Activated T-helper 2 cell treated with anti-CD3 and anti-CD28 coated beads, Interferon-gamma antibody, Interleukin-2, Interleukin-4, amounts not matched to agents 10 μg/mL and 5 μg/mL and 100 μg/mL, durations not matched to agents 14 hours and 24 hours and 36 hours (primary cell): Measurements from ENCODE around the gene AREG. TPM values are rescaled to one million over a fixed set of nuclear protein-coding genes. Genes with fewer than 3 reads are reported as not detected.

Experiments used
- DNase-seq: peaks from one replicate; pipeline ENCODE4 v3.0.0; 2021; ENCODE audit warnings: low spot score
- H3K27ac Mint-ChIP-seq: one replicate; pipeline ENCODE4 v1.8.0; 2021; ENCODE audit warnings: mixed read lengths
- H3K27me3 Mint-ChIP-seq: one replicate; pipeline ENCODE4 v1.8.0; 2021; ENCODE audit warnings: low read depth, mixed read lengths
- H3K36me3 Mint-ChIP-seq: one replicate; pipeline ENCODE4 v1.8.0; 2021; ENCODE audit warnings: low read depth, mixed read lengths
- H3K4me1 Mint-ChIP-seq: one replicate; pipeline ENCODE4 v1.8.0; 2021; ENCODE audit warnings: low read depth, mixed read lengths
- H3K4me3 Mint-ChIP-seq: one replicate; pipeline ENCODE4 v1.8.0; 2021; ENCODE audit warnings: low read depth, mild to moderate bottlenecking, moderate library complexity, mixed read lengths
- H3K9me3 Mint-ChIP-seq: one replicate; pipeline ENCODE4 v1.8.0; 2021; ENCODE audit warnings: mixed read lengths
- intact Hi-C: fragments of 100-400 bp; cut with micrococcal nuclease; formaldehyde crosslinking; loops from one replicate; pipeline ENCODE4 v1.15.1; 2023
- total RNA-seq: library from RNA; stranded (reverse); gene quantifications from 2 replicates; pipeline ENCODE4 v1.2.3, GENCODE V29; 2022

AREG gene
- total RNA-seq, 1 donor from 2014 or later, result 1.3 TPM

GRCh38 chr4:74479009-74479408, 34.1 kb downstream of the AREG start:
- no peak overlapping the region for H3K27ac Mint-ChIP-seq
- no peak for DNase-seq
- H3K36me3 Mint-ChIP-seq, result no peaks in the 10 kb centered on the region
- intact Hi-C loops, result no loop called here
- peaks cover 6% of the 10 kb centered on the region for H3K27me3 Mint-ChIP-seq
- H3K4me1 Mint-ChIP-seq, result no peaks in the 10 kb centered on the region
- no peak overlapping the region for H3K4me3 Mint-ChIP-seq
- no peaks in the 10 kb centered on the region for H3K9me3 Mint-ChIP-seq

GRCh38 chr4:74480267-74480666, 35.3 kb downstream of the AREG start:
- Mint-ChIP-seq H3K4me1 (no peaks in the 10 kb centered on the region), H3K9me3 (no peaks in the 10 kb centered on the region), H3K27me3 (peaks cover 3% of the 10 kb centered on the region), H3K27ac (no peak overlapping the region), H3K4me3 (no peak overlapping the region), H3K36me3 (no peaks in the 10 kb centered on the region)
- no peak for DNase-seq
- intact Hi-C loops, result no loop called here

- DNase-seq, result no peak
- no peak overlapping the region for H3K4me3 Mint-ChIP-seq
- no peaks in the 10 kb centered on the region for H3K9me3 Mint-ChIP-seq
- peaks cover 3% of the 10 kb centered on the region for H3K27me3 Mint-ChIP-seq
- H3K36me3 Mint-ChIP-seq, result no peaks in the 10 kb centered on the region
- intact Hi-C loops, result no loop called here
- H3K27ac Mint-ChIP-seq, result no peak overlapping the region
- no peaks in the 10 kb centered on the region for H3K4me1 Mint-ChIP-seq
Measured at GRCh38 chr4:74481891-74482609, 37.1 kb downstream of the AREG start.

- Mint-ChIP-seq H3K9me3 (no peaks in the 10 kb centered on the region), H3K27me3 (no peaks in the 10 kb centered on the region), H3K4me1 (no peaks in the 10 kb centered on the region), H3K27ac (no peak overlapping the region), H3K4me3 (no peak overlapping the region), H3K36me3 (no peaks in the 10 kb centered on the region)
- DNase-seq, result no peak
- intact Hi-C loops, result no loop called here
Measured at GRCh38 chr4:74483226-74483911, 38.4 kb downstream of the AREG start.

- H3K36me3 Mint-ChIP-seq, result no peaks in the 10 kb centered on the region
- no peak overlapping the region for H3K27ac Mint-ChIP-seq
- peaks cover 3% of the 10 kb centered on the region for H3K27me3 Mint-ChIP-seq
- no peak overlapping the region for H3K4me3 Mint-ChIP-seq
- no peak for DNase-seq
- no peaks in the 10 kb centered on the region for H3K9me3 Mint-ChIP-seq
- intact Hi-C loops, result no loop called here
- H3K4me1 Mint-ChIP-seq, result no peaks in the 10 kb centered on the region
Measured at GRCh38 chr4:74486905-74487304, 42.0 kb downstream of the AREG start.

GRCh38 chr4:74487771-74488170, 42.8 kb downstream of the AREG start:
- H3K4me1 Mint-ChIP-seq, result no peaks in the 10 kb centered on the region
- H3K9me3 Mint-ChIP-seq, result no peaks in the 10 kb centered on the region
- no peak for DNase-seq
- peaks cover 3% of the 10 kb centered on the region for H3K27me3 Mint-ChIP-seq
- H3K27ac Mint-ChIP-seq, result no peak overlapping the region
- H3K4me3 Mint-ChIP-seq, result no peak overlapping the region
- H3K36me3 Mint-ChIP-seq, result no peaks in the 10 kb centered on the region
- intact Hi-C loops, result no loop called here

- Mint-ChIP-seq H3K4me1 (no peaks in the 10 kb centered on the region), H3K36me3 (no peaks in the 10 kb centered on the region), H3K4me3 (no peak overlapping the region), H3K27ac (no peak overlapping the region), H3K27me3 (peaks cover 3% of the 10 kb centered on the region), H3K9me3 (no peaks in the 10 kb centered on the region)
- DNase-seq, result no peak
- intact Hi-C loops, result no loop called here
Measured at GRCh38 chr4:74490736-74491135, 45.8 kb downstream of the AREG start.

GRCh38 chr4:74499986-74500781, 55.2 kb downstream of the AREG start:
- Mint-ChIP-seq H3K4me1 (no peaks in the 10 kb centered on the region), H3K27ac (no peak overlapping the region), H3K4me3 (no peak overlapping the region), H3K36me3 (no peaks in the 10 kb centered on the region), H3K9me3 (no peaks in the 10 kb centered on the region), H3K27me3 (peaks cover 6% of the 10 kb centered on the region)
- intact Hi-C loops, result no loop called here
- DNase-seq, result no peak

GRCh38 chr4:74501579-74501978, 56.6 kb downstream of the AREG start:
- no peaks in the 10 kb centered on the region for H3K36me3 Mint-ChIP-seq
- H3K4me1 Mint-ChIP-seq, result no peaks in the 10 kb centered on the region
- H3K9me3 Mint-ChIP-seq, result no peaks in the 10 kb centered on the region
- intact Hi-C loops, result no loop called here
- H3K27me3 Mint-ChIP-seq, result peaks cover 6% of the 10 kb centered on the region
- no peak overlapping the region for H3K4me3 Mint-ChIP-seq
- DNase-seq, result no peak
- H3K27ac Mint-ChIP-seq, result no peak overlapping the region

- intact Hi-C loops, result no loop called here
- Mint-ChIP-seq H3K9me3 (no peaks in the 10 kb centered on the region), H3K27me3 (peaks cover 5% of the 10 kb centered on the region), H3K4me3 (no peak overlapping the region), H3K4me1 (no peaks in the 10 kb centered on the region), H3K27ac (no peak overlapping the region), H3K36me3 (no peaks in the 10 kb centered on the region)
- DNase-seq, result no peak
Measured at GRCh38 chr4:74503580-74503979, 58.6 kb downstream of the AREG start.

GRCh38 chr4:74504212-74504611, 59.3 kb downstream of the AREG start:
- Mint-ChIP-seq H3K27ac (no peak overlapping the region), H3K4me1 (peaks cover under 1% of the 10 kb centered on the region), H3K9me3 (no peaks in the 10 kb centered on the region), H3K36me3 (no peaks in the 10 kb centered on the region), H3K4me3 (no peak overlapping the region), H3K27me3 (peaks cover 3% of the 10 kb centered on the region)
- intact Hi-C loops, result no loop called here
- no peak for DNase-seq
